GM10266 (cell line): ENCODE data around the gene KDM3A.

Experiments used
- DNase-seq: peaks from one replicate; pipeline ENCODE4 v3.0.0; 2012; ENCODE audit errors: extremely low spot score
- CTCF ChIP-seq: IDR thresholded peaks from 2 replicates; pipeline ENCODE4 v1.5.1; 2012; ENCODE audit warnings: mild to moderate bottlenecking, low read depth; ENCODE audit not compliant: control insufficient read depth, insufficient read depth; ENCODE audit errors: missing control alignments

KDM3A gene

DNA sequence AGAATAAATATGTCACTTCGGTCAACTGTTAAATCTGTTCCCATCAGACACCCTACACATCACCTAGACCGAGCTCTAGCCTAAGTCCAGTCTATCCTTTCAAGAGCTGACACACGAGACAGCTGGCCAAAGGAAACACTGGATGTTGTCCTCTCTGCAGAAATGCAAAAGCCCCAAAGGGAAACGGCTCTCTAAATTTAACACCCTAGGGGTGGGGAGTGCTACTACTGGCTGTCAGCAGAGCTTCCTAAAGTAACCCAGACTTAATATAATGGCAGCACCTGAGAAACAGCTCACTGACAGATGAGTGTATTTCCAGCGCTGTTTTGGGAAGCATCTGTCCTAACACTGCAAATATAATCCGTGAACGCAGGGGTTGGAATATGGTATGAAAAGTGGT, 66.4 kb downstream of the KDM3A start:
- no peak for DNase-seq
- no peak for TF ChIP-seq CTCF

DNA sequence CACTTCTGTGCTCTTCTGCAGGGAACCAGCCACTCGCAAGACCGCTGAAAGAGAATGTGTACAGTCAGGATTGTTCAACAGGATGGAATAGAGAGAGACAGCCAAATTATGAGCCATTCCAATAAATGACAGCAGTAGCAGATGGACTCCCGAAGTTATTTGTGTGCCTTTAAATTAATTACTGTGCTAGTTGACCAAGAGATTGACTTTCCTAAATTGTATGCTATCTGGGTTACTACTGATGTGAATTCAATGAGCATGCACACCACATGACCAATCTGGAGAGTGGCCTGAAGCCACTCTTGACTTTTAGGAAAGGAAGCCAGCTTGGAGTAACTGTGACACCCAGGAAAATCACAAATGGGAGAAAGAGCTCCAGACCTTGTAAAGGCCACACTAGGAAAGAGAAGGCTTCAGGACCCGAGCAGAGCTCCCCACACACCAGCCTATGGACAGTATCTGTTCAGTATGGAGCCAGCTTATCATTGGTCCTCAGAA, 69.3 kb downstream of the KDM3A start:
- TF ChIP-seq CTCF = no peak
- no peak for DNase-seq

DNA sequence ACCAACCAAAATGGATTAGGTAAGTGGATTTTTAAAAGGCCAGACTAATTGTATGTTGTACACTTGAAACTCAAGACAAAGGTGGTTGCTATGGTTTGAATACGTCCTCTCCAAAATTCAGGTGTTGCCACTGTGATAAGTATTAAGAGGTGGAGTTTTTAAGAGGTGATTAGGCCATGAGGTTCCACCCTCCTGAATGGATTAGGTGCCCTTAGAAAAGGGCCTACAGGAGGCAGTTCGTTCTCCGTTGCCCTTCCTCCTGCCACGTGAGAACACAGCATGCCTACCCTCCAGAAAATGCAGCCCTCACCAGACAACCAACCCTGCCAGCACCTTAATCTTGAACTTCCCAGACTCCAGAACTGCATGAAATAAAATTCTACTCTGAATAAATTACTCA, 70.9 kb downstream of the KDM3A start:
- no peak for TF ChIP-seq CTCF
- no peak for DNase-seq

- DNase-seq = no peak
- no peak for TF ChIP-seq CTCF
Observed at GRCh38 chr2:86512892-86513291, 71.7 kb downstream of the KDM3A start.

DNA sequence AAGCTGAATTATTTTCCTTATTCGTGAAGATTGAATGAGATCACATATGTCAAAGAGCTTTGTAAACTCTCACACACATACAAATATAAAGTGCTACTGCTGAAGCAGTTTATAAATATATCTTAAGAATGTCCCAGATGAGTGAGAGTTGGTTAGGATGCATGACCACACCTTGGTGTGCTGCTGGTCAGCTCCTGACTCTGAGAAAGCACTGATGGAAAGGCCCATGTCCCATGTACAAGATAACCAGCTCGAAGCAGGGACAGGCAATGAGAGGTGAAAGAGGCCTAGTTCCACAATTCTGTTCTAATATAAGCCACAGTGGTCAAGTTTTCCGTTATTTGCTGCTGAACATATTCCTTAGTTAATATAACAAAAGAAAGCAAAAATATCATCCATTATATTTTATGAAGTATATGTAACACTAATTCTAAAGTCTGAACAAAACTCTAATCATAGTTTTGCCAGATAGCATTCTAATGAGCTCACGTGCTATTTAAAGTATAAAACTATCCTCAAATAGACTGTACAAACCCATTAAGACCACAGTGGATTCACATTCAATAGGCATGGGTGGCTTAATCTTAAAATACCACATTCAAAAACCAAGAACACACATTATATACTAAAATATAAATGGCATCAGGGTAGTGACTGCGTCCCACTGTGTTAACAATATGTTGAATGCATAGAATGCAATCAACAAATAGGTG, 72.9 kb downstream of the KDM3A start:
- no peak for DNase-seq
- TF ChIP-seq CTCF = no peak

GRCh38 chr2:86518481-86518880, 77.3 kb downstream of the KDM3A start:
- DNase-seq = no peak

More at GRCh38 chr2:86518481-86518880, 77.3 kb downstream of the KDM3A start:
- TF ChIP-seq CTCF = no peak
